ENCODE measurements around the gene RAN.
"Not testable (repeated sequence)": the region's sequence is repeated elsewhere in the genome, so short reads cannot be mapped to it uniquely, and the experiment has no call there.

RAN gene

GRCh38 chr12:130848105-130848504, 23.8 kb upstream of the RAN start:
- DNase-seq; in situ Hi-C loops (cut with MboI; ENCODE audit: low pct_unique_long_range_greater_than_20kb, low sequenced_read_pairs): not testable (repeated sequence)

GRCh38 chr12:130848785-130849305, 23.0 kb upstream of the RAN start:
- DNase-seq; in situ Hi-C loops (cut with MboI; ENCODE audit: low pct_unique_long_range_greater_than_20kb, low sequenced_read_pairs): not testable (repeated sequence)

- no peak for DNase-seq
- in situ Hi-C loops (cut with MboI; ENCODE audit: low pct_unique_long_range_greater_than_20kb, low sequenced_read_pairs) = no loop called here
Observed at GRCh38 chr12:130849561-130850417, 22.1 kb upstream of the RAN start.

GRCh38 chr12:130850418-130851021, 21.3 kb upstream of the RAN start:
- DNase-seq = no peak
- in situ Hi-C loops (cut with MboI; ENCODE audit: low pct_unique_long_range_greater_than_20kb, low sequenced_read_pairs) = no loop called here

- DNase-seq = no peak
- in situ Hi-C loops (cut with MboI; ENCODE audit: low pct_unique_long_range_greater_than_20kb, low sequenced_read_pairs) = no loop called here
Observed at GRCh38 chr12:130856088-130856487, 15.8 kb upstream of the RAN start.

- no peak for DNase-seq
- in situ Hi-C loops (cut with MboI; ENCODE audit: low pct_unique_long_range_greater_than_20kb, low sequenced_read_pairs) = no loop called here
Observed at GRCh38 chr12:130858084-130858483, 13.8 kb upstream of the RAN start.

- no peak for DNase-seq
- in situ Hi-C loops (cut with MboI; ENCODE audit: low pct_unique_long_range_greater_than_20kb, low sequenced_read_pairs) = no loop called here
Observed at GRCh38 chr12:130859161-130859560, 12.7 kb upstream of the RAN start.

- in situ Hi-C loops (cut with MboI; ENCODE audit: low pct_unique_long_range_greater_than_20kb, low sequenced_read_pairs) = no loop called here
- DNase-seq = no peak
Observed at GRCh38 chr12:130860311-130860710, 11.6 kb upstream of the RAN start.

GRCh38 chr12:130862161-130862560, 9.7 kb upstream of the RAN start:
- DNase-seq = no peak
- in situ Hi-C loops (cut with MboI; ENCODE audit: low pct_unique_long_range_greater_than_20kb, low sequenced_read_pairs) = no loop called here

GRCh38 chr12:130862771-130863170, 9.1 kb upstream of the RAN start:
- DNase-seq; in situ Hi-C loops (cut with MboI; ENCODE audit: low pct_unique_long_range_greater_than_20kb, low sequenced_read_pairs): not testable (repeated sequence)

GRCh38 chr12:130863298-130863697, 8.6 kb upstream of the RAN start:
- in situ Hi-C loops (cut with MboI; ENCODE audit: low pct_unique_long_range_greater_than_20kb, low sequenced_read_pairs) = no loop called here
- DNase-seq = no peak

- no peak for DNase-seq
- in situ Hi-C loops (cut with MboI; ENCODE audit: low pct_unique_long_range_greater_than_20kb, low sequenced_read_pairs) = no loop called here
Observed at GRCh38 chr12:130868412-130868811, 3.5 kb upstream of the RAN start.

- DNase-seq = peak; percentile 43
- in situ Hi-C loops (cut with MboI; ENCODE audit: low pct_unique_long_range_greater_than_20kb, low sequenced_read_pairs) = no loop called here
Observed at GRCh38 chr12:130870442-130871285, 1.2 kb upstream of the RAN start.

GRCh38 chr12:130872179-130873096, 572 bp downstream of the RAN start:
- in situ Hi-C loops (cut with MboI; ENCODE audit: low pct_unique_long_range_greater_than_20kb, low sequenced_read_pairs) = no loop called here
- DNase-seq = peak; percentile 18

- DNase-seq = peak; percentile 13
- in situ Hi-C loops (cut with MboI; ENCODE audit: low pct_unique_long_range_greater_than_20kb, low sequenced_read_pairs) = no loop called here
Observed at GRCh38 chr12:130873106-130873795, 1.4 kb downstream of the RAN start.

- in situ Hi-C loops (cut with MboI; ENCODE audit: low pct_unique_long_range_greater_than_20kb, low sequenced_read_pairs) = no loop called here
- no peak for DNase-seq
Observed at GRCh38 chr12:130873825-130874224, 2.0 kb downstream of the RAN start.

- in situ Hi-C loops (cut with MboI; ENCODE audit: low pct_unique_long_range_greater_than_20kb, low sequenced_read_pairs) = no loop called here
- DNase-seq = no peak
Observed at GRCh38 chr12:130874696-130875095, 2.8 kb downstream of the RAN start.

- in situ Hi-C loops (cut with MboI; ENCODE audit: low pct_unique_long_range_greater_than_20kb, low sequenced_read_pairs) = no loop called here
- DNase-seq = no peak
Observed at GRCh38 chr12:130875193-130875592, 3.3 kb downstream of the RAN start.
